ENCODE measurements around the gene KEAP1.

GRCh38 chr19:10549733-10550132 lies 46.6 kb upstream of the KEAP1 start:
- TF ChIP-seq, protein P1, sequence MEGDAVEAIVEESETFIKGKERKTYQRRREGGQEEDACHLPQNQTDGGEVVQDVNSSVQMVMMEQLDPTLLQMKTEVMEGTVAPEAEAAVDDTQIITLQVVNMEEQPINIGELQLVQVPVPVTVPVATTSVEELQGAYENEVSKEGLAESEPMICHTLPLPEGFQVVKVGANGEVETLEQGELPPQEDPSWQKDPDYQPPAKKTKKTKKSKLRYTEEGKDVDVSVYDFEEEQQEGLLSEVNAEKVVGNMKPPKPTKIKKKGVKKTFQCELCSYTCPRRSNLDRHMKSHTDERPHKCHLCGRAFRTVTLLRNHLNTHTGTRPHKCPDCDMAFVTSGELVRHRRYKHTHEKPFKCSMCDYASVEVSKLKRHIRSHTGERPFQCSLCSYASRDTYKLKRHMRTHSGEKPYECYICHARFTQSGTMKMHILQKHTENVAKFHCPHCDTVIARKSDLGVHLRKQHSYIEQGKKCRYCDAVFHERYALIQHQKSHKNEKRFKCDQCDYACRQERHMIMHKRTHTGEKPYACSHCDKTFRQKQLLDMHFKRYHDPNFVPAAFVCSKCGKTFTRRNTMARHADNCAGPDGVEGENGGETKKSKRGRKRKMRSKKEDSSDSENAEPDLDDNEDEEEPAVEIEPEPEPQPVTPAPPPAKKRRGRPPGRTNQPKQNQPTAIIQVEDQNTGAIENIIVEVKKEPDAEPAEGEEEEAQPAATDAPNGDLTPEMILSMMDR (IDR thresholded peaks at IDR 0.05) = no peak
- no peak for TF ChIP-seq POLR2A (IDR thresholded peaks at IDR 0.05)
